Measurements from ENCODE around the gene KDM4B.

KDM4B gene

DNA sequence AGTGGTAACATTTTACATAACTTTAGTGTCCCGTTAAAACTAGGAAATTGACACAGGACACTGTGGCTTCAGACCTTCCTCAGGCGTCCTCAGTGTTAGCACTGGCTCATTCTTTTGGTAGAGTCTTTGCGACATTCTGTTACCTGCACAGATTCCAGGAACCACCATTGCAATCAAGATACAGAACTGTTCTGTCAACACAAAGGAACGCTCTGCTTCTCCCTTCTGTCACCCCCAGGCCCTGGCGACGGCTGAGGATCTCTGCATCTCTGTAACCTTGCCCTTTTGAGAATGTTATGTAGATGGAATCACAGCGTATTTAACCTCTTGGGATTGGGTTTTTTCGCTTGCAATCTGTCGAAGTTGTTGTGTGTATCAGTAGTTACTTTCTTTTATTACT is 22.6 kb downstream of the KDM4B start:
- Histone ChIP-seq H3K4me1 (ENCODE audit: control insufficient read depth, insufficient read depth, low read length) (peaks cover 11% of the 10 kb centered on the region), H3K36me3 (ENCODE audit: control insufficient read depth, insufficient read depth, low read length) (no peaks in the 10 kb centered on the region), H3K27ac (ENCODE audit: low read depth, low read length) (no peak overlapping the region), H3K4me3 (ENCODE audit: low read length) (no peak overlapping the region), H3K9ac (ENCODE audit: low read length) (no peak overlapping the region), H3K27me3 (ENCODE audit: control insufficient read depth, insufficient read depth, low read length) (no peaks in the 10 kb centered on the region)

GRCh38 chr19:4991996-4992698 is 23.2 kb downstream of the KDM4B start:
- H3K27ac ChIP-seq (ENCODE audit: low read depth, low read length) = no peak overlapping the region
- no peak overlapping the region for H3K4me3 ChIP-seq (ENCODE audit: low read length)
- peaks cover 10% of the 10 kb centered on the region for H3K4me1 ChIP-seq (ENCODE audit: control insufficient read depth, insufficient read depth, low read length)
- H3K27me3 ChIP-seq (ENCODE audit: control insufficient read depth, insufficient read depth, low read length) = no peaks in the 10 kb centered on the region
- no peak overlapping the region for H3K9ac ChIP-seq (ENCODE audit: low read length)
- H3K36me3 ChIP-seq (ENCODE audit: control insufficient read depth, insufficient read depth, low read length) = no peaks in the 10 kb centered on the region

GRCh38 chr19:4993683-4994082 is 24.8 kb downstream of the KDM4B start:
- Histone ChIP-seq H3K27ac (ENCODE audit: low read depth, low read length) (no peak overlapping the region), H3K27me3 (ENCODE audit: control insufficient read depth, insufficient read depth, low read length) (no peaks in the 10 kb centered on the region), H3K4me1 (ENCODE audit: control insufficient read depth, insufficient read depth, low read length) (peaks cover 3% of the 10 kb centered on the region), H3K9ac (ENCODE audit: low read length) (no peak overlapping the region), H3K4me3 (ENCODE audit: low read length) (no peak overlapping the region), H3K36me3 (ENCODE audit: control insufficient read depth, insufficient read depth, low read length) (no peaks in the 10 kb centered on the region)

DNA sequence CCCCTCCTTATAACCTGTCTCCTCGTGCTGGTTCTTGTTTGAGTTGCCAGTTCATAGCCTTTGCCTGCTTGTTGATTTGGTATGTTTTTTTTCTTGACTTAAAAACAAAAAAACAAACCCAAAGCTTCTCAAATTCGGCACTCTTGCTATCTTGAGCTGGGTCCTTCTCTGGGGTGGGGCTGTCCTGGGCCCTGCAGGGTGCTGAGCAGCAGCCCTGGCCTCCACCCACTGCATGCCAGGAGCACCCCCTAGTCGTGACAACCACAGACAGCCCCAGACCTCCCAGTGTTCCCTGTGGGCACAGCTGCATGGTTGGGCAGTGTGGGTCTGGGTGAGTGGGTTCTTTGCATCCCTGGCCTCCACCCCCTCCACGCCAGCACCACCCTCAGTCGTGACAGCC is 27.8 kb downstream of the KDM4B start:
- Histone ChIP-seq H3K4me3 (ENCODE audit: low read length) (no peak overlapping the region), H3K27me3 (ENCODE audit: control insufficient read depth, insufficient read depth, low read length) (no peaks in the 10 kb centered on the region), H3K27ac (ENCODE audit: low read depth, low read length) (no peak overlapping the region), H3K4me1 (ENCODE audit: control insufficient read depth, insufficient read depth, low read length) (no peaks in the 10 kb centered on the region), H3K9ac (ENCODE audit: low read length) (no peak overlapping the region), H3K36me3 (ENCODE audit: control insufficient read depth, insufficient read depth, low read length) (no peaks in the 10 kb centered on the region)

DNA sequence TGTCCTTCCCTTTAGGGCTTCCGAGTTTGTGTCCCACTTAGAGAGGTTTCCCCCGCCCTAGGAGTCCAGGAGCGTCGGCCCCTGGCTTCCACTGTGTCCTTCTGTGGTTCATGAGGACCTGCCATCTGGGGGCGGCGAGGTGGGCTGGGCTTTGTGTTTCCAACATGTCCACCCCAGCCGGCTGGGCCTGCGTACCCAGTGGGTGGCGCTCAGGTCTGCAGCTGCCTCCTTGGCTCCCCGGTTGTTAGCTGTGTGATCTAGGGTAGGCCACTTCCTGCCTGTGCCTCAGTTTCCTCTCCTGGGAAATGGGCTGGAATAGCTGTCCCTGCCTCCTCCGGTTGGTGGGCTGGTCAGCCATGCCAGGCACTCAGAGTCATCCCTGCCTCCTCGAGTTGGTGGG is 28.4 kb downstream of the KDM4B start:
- Histone ChIP-seq H3K36me3 (ENCODE audit: control insufficient read depth, insufficient read depth, low read length) (no peaks in the 10 kb centered on the region), H3K4me1 (ENCODE audit: control insufficient read depth, insufficient read depth, low read length) (no peaks in the 10 kb centered on the region), H3K27me3 (ENCODE audit: control insufficient read depth, insufficient read depth, low read length) (no peaks in the 10 kb centered on the region), H3K4me3 (ENCODE audit: low read length) (no peak overlapping the region), H3K27ac (ENCODE audit: low read depth, low read length) (no peak overlapping the region), H3K9ac (ENCODE audit: low read length) (no peak overlapping the region)

DNA sequence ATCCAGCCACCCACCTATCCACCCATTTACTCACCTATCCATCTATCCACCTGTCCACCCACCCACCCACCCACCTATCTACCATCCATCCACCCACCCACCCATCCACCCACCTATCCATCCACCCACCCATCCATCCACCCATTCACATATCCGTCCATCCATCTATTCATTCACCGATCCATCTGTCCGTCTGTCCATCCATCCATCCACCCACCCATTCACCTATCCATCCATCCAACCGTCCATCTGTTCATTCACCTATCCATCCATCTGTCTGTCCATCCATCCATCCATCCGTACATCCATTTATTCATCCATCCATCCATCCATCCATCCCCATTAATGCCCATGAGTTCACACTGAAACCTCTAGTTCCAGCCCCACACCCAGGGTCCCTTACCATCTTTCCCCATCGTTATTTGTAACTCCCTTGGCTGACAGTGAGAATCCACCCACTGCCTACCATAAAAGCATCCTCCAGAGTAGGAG is 31.3 kb downstream of the KDM4B start:
- H3K27ac ChIP-seq (ENCODE audit: low read depth, low read length) = no peak overlapping the region
- no peak overlapping the region for H3K9ac ChIP-seq (ENCODE audit: low read length)
- no peaks in the 10 kb centered on the region for H3K36me3 ChIP-seq (ENCODE audit: control insufficient read depth, insufficient read depth, low read length)
- no peak overlapping the region for H3K4me3 ChIP-seq (ENCODE audit: low read length)
- H3K4me1 ChIP-seq (ENCODE audit: control insufficient read depth, insufficient read depth, low read length) = no peaks in the 10 kb centered on the region
- no peaks in the 10 kb centered on the region for H3K27me3 ChIP-seq (ENCODE audit: control insufficient read depth, insufficient read depth, low read length)

GRCh38 chr19:5001615-5002014 is 32.7 kb downstream of the KDM4B start:
- Histone ChIP-seq H3K27ac (ENCODE audit: low read depth, low read length) (no peak overlapping the region), H3K4me1 (ENCODE audit: control insufficient read depth, insufficient read depth, low read length) (no peaks in the 10 kb centered on the region), H3K36me3 (ENCODE audit: control insufficient read depth, insufficient read depth, low read length) (no peaks in the 10 kb centered on the region), H3K27me3 (ENCODE audit: control insufficient read depth, insufficient read depth, low read length) (no peaks in the 10 kb centered on the region), H3K4me3 (ENCODE audit: low read length) (no peak overlapping the region), H3K9ac (ENCODE audit: low read length) (no peak overlapping the region)

DNA sequence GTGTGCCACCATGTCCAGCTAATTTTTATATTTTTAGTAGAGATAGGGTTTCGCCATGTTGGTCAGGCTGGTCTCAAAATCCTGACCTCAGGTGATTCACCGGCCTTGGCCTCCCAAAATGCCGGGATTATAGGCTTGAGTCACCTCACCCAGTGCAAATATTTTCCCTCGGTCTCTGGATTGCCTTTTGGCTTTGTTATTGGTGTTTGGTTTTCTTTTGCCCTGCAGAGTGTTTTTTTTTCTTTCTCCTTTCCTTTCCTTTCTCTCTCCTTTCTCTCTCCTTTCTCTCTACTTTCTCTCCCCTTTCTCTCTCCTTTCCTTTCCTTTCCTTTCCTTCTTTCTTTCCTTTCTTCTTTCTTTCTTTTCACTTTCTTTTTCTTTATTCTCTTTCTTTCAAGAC is 33.2 kb downstream of the KDM4B start:
- Histone ChIP-seq H3K4me3 (ENCODE audit: low read length) (no peak overlapping the region), H3K27ac (ENCODE audit: low read depth, low read length) (no peak overlapping the region), H3K27me3 (ENCODE audit: control insufficient read depth, insufficient read depth, low read length) (no peaks in the 10 kb centered on the region), H3K9ac (ENCODE audit: low read length) (no peak overlapping the region), H3K4me1 (ENCODE audit: control insufficient read depth, insufficient read depth, low read length) (no peaks in the 10 kb centered on the region), H3K36me3 (ENCODE audit: control insufficient read depth, insufficient read depth, low read length) (no peaks in the 10 kb centered on the region)

DNA sequence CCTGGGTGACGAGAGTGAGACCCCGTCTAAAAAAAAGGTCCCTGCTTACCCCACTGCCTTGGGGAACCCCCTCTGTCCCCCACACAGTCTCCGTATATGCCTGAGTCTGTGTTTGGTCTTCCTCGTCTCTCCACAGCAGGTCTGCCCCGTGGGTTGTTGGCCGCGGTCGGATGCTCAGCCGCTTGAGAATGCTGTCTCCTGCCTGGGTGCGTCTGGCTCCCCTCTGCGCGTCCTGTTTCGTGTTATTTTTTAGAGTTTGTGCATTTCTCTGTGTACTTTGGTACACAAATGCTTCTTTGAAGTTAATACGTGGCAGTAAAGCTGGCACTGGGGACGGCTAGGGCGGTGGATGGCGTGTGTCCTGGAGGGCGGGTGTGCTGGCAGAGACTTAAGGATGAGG is 34.9 kb downstream of the KDM4B start:
- Histone ChIP-seq H3K36me3 (ENCODE audit: control insufficient read depth, insufficient read depth, low read length) (no peaks in the 10 kb centered on the region), H3K27me3 (ENCODE audit: control insufficient read depth, insufficient read depth, low read length) (no peaks in the 10 kb centered on the region), H3K9ac (ENCODE audit: low read length) (no peak overlapping the region), H3K27ac (ENCODE audit: low read depth, low read length) (no peak overlapping the region), H3K4me1 (ENCODE audit: control insufficient read depth, insufficient read depth, low read length) (no peaks in the 10 kb centered on the region), H3K4me3 (ENCODE audit: low read length) (no peak overlapping the region)

DNA sequence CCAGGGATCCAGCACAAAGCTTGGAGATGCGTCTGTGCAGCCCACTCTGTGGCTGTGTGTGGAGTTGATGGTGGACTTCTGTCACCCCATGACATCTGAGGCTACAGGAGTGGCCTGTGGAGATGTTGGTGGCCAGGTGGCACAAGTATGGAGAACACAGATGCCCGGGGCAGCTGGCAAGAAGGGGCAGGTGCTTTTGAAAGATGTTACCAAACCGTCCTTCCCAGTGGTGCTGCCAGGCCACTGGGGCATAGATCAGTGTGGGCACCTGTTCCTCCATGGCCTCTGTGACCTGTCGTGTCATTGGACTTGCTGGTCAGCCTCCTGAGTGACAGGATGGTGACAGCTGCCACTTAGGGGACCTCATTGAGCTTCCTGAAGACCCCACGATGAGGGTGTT is 36.2 kb downstream of the KDM4B start:
- Histone ChIP-seq H3K27ac (ENCODE audit: low read depth, low read length) (no peak overlapping the region), H3K4me1 (ENCODE audit: control insufficient read depth, insufficient read depth, low read length) (no peaks in the 10 kb centered on the region), H3K4me3 (ENCODE audit: low read length) (no peak overlapping the region), H3K9ac (ENCODE audit: low read length) (no peak overlapping the region), H3K36me3 (ENCODE audit: control insufficient read depth, insufficient read depth, low read length) (no peaks in the 10 kb centered on the region), H3K27me3 (ENCODE audit: control insufficient read depth, insufficient read depth, low read length) (no peaks in the 10 kb centered on the region)

- Histone ChIP-seq H3K27ac (ENCODE audit: low read depth, low read length) (no peak overlapping the region), H3K36me3 (ENCODE audit: control insufficient read depth, insufficient read depth, low read length) (no peaks in the 10 kb centered on the region), H3K4me1 (ENCODE audit: control insufficient read depth, insufficient read depth, low read length) (no peaks in the 10 kb centered on the region), H3K4me3 (ENCODE audit: low read length) (no peak overlapping the region), H3K27me3 (ENCODE audit: control insufficient read depth, insufficient read depth, low read length) (no peaks in the 10 kb centered on the region), H3K9ac (ENCODE audit: low read length) (no peak overlapping the region)
Measured at GRCh38 chr19:5006201-5006600, 37.3 kb downstream of the KDM4B start.

DNA sequence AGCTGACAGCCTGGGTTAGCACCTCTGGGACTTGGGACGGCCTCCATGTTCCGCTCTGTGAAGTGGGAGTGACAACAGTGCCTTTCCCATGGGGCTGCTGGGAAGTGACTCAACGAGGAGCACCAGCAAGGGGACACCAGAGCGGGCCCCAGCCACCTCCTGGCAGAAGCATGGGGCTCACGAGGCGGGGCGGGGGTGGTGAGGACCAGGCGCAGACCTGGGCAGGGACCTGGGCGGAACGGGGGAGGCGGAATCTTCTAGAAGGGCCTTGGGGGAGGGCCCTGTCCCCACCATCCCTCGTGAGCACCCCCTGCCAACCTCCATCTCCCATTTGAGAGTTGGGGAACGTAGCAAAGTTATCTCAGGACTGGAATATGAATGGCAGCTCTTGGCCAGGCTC is 37.9 kb downstream of the KDM4B start:
- Histone ChIP-seq H3K9ac (ENCODE audit: low read length) (no peak overlapping the region), H3K27ac (ENCODE audit: low read depth, low read length) (no peak overlapping the region), H3K4me3 (ENCODE audit: low read length) (no peak overlapping the region), H3K36me3 (ENCODE audit: control insufficient read depth, insufficient read depth, low read length) (no peaks in the 10 kb centered on the region), H3K4me1 (ENCODE audit: control insufficient read depth, insufficient read depth, low read length) (no peaks in the 10 kb centered on the region), H3K27me3 (ENCODE audit: control insufficient read depth, insufficient read depth, low read length) (no peaks in the 10 kb centered on the region)

GRCh38 chr19:5011476-5012238 is 42.7 kb downstream of the KDM4B start:
- H3K36me3 ChIP-seq (ENCODE audit: control insufficient read depth, insufficient read depth, low read length) = no peaks in the 10 kb centered on the region
- H3K9ac ChIP-seq (ENCODE audit: low read length) = no peak overlapping the region

More at GRCh38 chr19:5011476-5012238, 42.7 kb downstream of the KDM4B start:
- Histone ChIP-seq H3K27ac (ENCODE audit: low read depth, low read length) (no peak overlapping the region), H3K27me3 (ENCODE audit: control insufficient read depth, insufficient read depth, low read length) (no peaks in the 10 kb centered on the region), H3K4me3 (ENCODE audit: low read length) (no peak overlapping the region), H3K4me1 (ENCODE audit: control insufficient read depth, insufficient read depth, low read length) (no peaks in the 10 kb centered on the region)

All from rectal smooth muscle tissue (tissue), 1 donor.